Measurements from ENCODE around the gene NAV1. TPM values are rescaled to one million over a fixed set of nuclear protein-coding genes. Genes with fewer than 3 reads are reported as not detected.

Gene NAV1
- polyA plus RNA-seq, 2 of the 4 experiments (the other 2 are of a cell fraction): 3.7 to 8.4 TPM

GRCh38 chr1:201568265-201568664 lies 29.3 kb downstream of the NAV1 start (continued):
- TF ChIP-seq CTCF (IDR thresholded peaks at IDR 0.05) (no peak), POLR2AphosphoS2 (conservative IDR thresholded peaks at IDR 0.05; ENCODE audit: low read length) (no peak), EHMT2 (IDR thresholded peaks at IDR 0.05; ENCODE audit: low read depth) (no peak)

GRCh38 chr1:201568859-201569294 lies 29.9 kb downstream of the NAV1 start:
- WGBS (ENCODE audit: missing lambda C conversion rate): 89% methylated on average over 4 of the region's 4 CpGs
- Histone ChIP-seq H3K9me3 (no peaks in the 10 kb centered on the region), H3K27ac (peak overlapping the region in 1 of 2 experiments; percentile 37; a peak in 2 of 6 replicates), H3K4me1 (no peaks in the 10 kb centered on the region), H3K4me2 (no peak overlapping the region), H3K4me3 (no peak overlapping the region)
- TF ChIP-seq JUN (IDR thresholded peaks at IDR 0.05) (no peak), FOSB (CRISPR knock-in tag; IDR thresholded peaks at IDR 0.05) (no peak), E2F6 (IDR thresholded peaks at IDR 0.05; ENCODE audit: borderline replicate concordance, low read depth) (no peak), MYC (IDR thresholded peaks at IDR 0.05; ENCODE audit: borderline replicate concordance, low read length) (no peak), CHD2 (IDR thresholded peaks at IDR 0.05; ENCODE audit: low read length, partially characterized antibody) (no peak), ZNF302 (CRISPR knock-in tag; IDR thresholded peaks at IDR 0.05) (no peak), HOXB13 (CRISPR knock-in tag; IDR thresholded peaks at IDR 0.05; ENCODE audit: low read depth) (no peak), HDAC2 (IDR thresholded peaks at IDR 0.05) (no peak), TFCP2L1 (CRISPR knock-in tag; IDR thresholded peaks at IDR 0.05) (no peak), ZFP36 (IDR thresholded peaks at IDR 0.05; ENCODE audit: borderline replicate concordance, partially characterized antibody) (no peak), HOXA7 (CRISPR knock-in tag; IDR thresholded peaks at IDR 0.05) (no peak), KDM5A (IDR thresholded peaks at IDR 0.05) (no peak), POLR2AphosphoS2 (conservative IDR thresholded peaks at IDR 0.05; ENCODE audit: low read length) (no peak), HOXB5 (CRISPR knock-in tag; IDR thresholded peaks at IDR 0.05) (no peak), CTCF (IDR thresholded peaks at IDR 0.05) (no peak), CEBPB (IDR thresholded peaks at IDR 0.05) (no peak), RNF2 (IDR thresholded peaks at IDR 0.05; ENCODE audit: borderline replicate concordance, low read depth) (no peak), CHD4 (IDR thresholded peaks at IDR 0.05; ENCODE audit: borderline replicate concordance) (no peak)
- TF ChIP-seq, protein P1, sequence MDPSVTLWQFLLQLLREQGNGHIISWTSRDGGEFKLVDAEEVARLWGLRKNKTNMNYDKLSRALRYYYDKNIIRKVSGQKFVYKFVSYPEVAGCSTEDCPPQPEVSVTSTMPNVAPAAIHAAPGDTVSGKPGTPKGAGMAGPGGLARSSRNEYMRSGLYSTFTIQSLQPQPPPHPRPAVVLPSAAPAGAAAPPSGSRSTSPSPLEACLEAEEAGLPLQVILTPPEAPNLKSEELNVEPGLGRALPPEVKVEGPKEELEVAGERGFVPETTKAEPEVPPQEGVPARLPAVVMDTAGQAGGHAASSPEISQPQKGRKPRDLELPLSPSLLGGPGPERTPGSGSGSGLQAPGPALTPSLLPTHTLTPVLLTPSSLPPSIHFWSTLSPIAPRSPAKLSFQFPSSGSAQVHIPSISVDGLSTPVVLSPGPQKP (IDR thresholded peaks at IDR 0.05; ENCODE audit: low read depth, low read length): no peak
- no peak for DNase-seq (ENCODE audit: low read depth in 1 of 2, low spot score in 1 of 2)
- peak in 1 of 2 experiments; percentile 26; a peak in 1 of 6 replicates for ATAC-seq
- no peak for FAIRE-seq
- CTCF ChIA-PET: interaction anchor here (0.6 to 3.5 kb wide), 6 partner anchors 10 to 224 kb away, joined by 3 to 17 read pairs (median 10); no protein-coding TSS in a partner anchor
- POLR2A ChIA-PET: no interaction called here
